Loucy (cell line): ENCODE results near the gene UBN1.
"Not testable (repeated sequence)": the region's sequence is repeated elsewhere in the genome, so short reads cannot be mapped to it uniquely, and the experiment has no call there.

ENCODE experiments used
- H2AFZ ChIP-seq: fragments of 200-600 bp; sonication (generic); 2 replicates; pipeline ENCODE4 v1.6.0; 2016; ENCODE audit warnings: antibody characterized with exemption, mild to moderate bottlenecking, low read length, moderate library complexity
- H3F3A ChIP-seq: fragments of 200-600 bp; 2 replicates; pipeline ENCODE4 v1.6.0; 2016; ENCODE audit warnings: antibody characterized with exemption, low read depth, mild to moderate bottlenecking
- H3K27me3 ChIP-seq: fragments of 200-600 bp; sonication (generic); 2 replicates; pipeline ENCODE4 v1.6.1; 2014; ENCODE audit warnings: low read length, mild to moderate bottlenecking; ENCODE audit not compliant: insufficient read depth, poor library complexity, severe bottlenecking
- H3K36me3 ChIP-seq: fragments of 200-600 bp; sonication (generic); 2 replicates; pipeline ENCODE4 v1.6.1; 2016; ENCODE audit warnings: low read length; ENCODE audit not compliant: insufficient read depth
- H3K4me1 ChIP-seq: fragments of 200-600 bp; sonication (generic); 2 replicates; pipeline ENCODE4 v1.5.1; 2014; ENCODE audit warnings: low read length, mild to moderate bottlenecking; ENCODE audit not compliant: insufficient read depth, poor library complexity, severe bottlenecking
- H3K4me2 ChIP-seq: fragments of 200-600 bp; sonication (generic); 2 replicates; pipeline ENCODE4 v1.6.0; 2014; ENCODE audit warnings: antibody characterized with exemption, low read length, low read depth, mild to moderate bottlenecking; ENCODE audit not compliant: poor library complexity, severe bottlenecking
- H3K4me3 ChIP-seq: fragments of 200-600 bp; sonication (generic); 2 replicates; pipeline ENCODE4 v1.5.1; 2014; ENCODE audit warnings: low read length, mild to moderate bottlenecking, mixed read lengths; ENCODE audit not compliant: poor library complexity, severe bottlenecking
- H3K79me2 ChIP-seq: fragments of 200-600 bp; sonication (generic); 2 replicates; pipeline ENCODE4 v1.6.1; 2014; ENCODE audit warnings: low read length; ENCODE audit not compliant: insufficient read depth
- H3K9ac ChIP-seq: fragments of 200-600 bp; sonication (generic); 2 replicates; pipeline ENCODE4 v1.6.0; 2014; ENCODE audit warnings: mild to moderate bottlenecking, low read depth, low read length, moderate library complexity; ENCODE audit not compliant: poor library complexity, severe bottlenecking
- H3K9me2 ChIP-seq: fragments of 200-600 bp; sonication (generic); replicated peaks from 2 replicates; pipeline ENCODE4 v1.6.1; 2016; ENCODE audit warnings: low read depth, low read length, mixed read lengths
- H3K9me3 ChIP-seq: fragments of 200-600 bp; sonication (generic); 2 replicates; pipeline ENCODE4 v1.6.1; 2014; ENCODE audit warnings: mild to moderate bottlenecking, antibody characterized with exemption, low read length, low read depth; ENCODE audit not compliant: insufficient read depth
- H4K20me1 ChIP-seq: fragments of 200-600 bp; sonication (generic); 2 replicates; pipeline ENCODE4 v1.6.0; 2014; ENCODE audit warnings: antibody characterized with exemption, low read length, mild to moderate bottlenecking; ENCODE audit not compliant: insufficient read depth, poor library complexity, severe bottlenecking
- EZH2phosphoT487 ChIP-seq: fragments of 200-600 bp; IDR thresholded peaks from 2 replicates; pipeline ENCODE4 v1.6.1; 2018; ENCODE audit warnings: antibody characterized with exemption, mild to moderate bottlenecking, moderate library complexity, borderline replicate concordance
- TF ChIP-seq, protein P1 (sequence below): fragments of 200-600 bp; sonication (generic); conservative IDR thresholded peaks from 2 replicates; pipeline ENCODE4 v1.5.1; 2014; ENCODE audit warnings: mild to moderate bottlenecking, antibody characterized with exemption, low read length

The UBN1 gene

DNA sequence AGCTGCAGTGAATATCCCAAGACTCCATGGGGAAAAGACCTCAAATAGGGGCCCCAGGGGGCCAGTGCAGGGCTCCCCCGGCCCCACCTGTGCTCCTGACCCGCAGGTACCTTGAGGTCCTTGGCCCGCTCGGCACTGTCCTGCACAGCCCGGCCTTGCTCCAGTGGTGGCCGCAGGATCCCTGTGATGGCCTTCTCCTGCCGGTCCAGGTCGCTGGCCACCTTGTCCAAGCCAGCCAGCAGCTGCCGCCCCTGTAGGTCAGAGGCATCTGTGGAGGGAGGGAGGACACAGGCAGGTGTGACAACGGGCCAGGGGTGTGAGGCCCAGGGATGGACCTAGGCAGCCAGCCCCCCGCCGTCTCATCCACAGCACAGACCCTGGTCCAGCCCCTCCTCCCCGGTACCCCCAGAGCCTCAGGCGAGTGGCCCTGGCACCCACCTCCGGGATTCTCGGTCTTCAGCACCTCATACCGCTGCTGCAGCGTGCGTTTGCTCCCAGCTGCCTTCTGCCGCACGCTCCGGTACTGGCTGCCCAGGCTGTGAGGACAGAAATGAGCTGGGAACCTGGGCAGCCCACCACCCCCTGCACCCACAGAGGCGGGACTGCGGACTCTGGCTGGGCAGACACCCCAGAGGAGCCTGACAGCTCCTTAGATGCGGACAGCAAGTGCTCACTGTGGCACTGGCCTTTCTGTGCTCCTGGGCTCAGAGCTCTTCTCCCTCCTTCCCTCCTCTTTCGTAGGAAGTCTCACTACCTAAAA lies 46.0 kb downstream of the UBN1 start:
- Histone ChIP-seq H2AFZ (no peak overlapping the region), H3K27me3 (no peaks in the 10 kb centered on the region), H3K9ac (no peak overlapping the region), H3K4me3 (no peak overlapping the region), H3K9me2 (no peaks in the 10 kb centered on the region), H3K4me1 (no peaks in the 10 kb centered on the region), H3K9me3 (no peaks in the 10 kb centered on the region), H3K4me2 (no peak overlapping the region), H3F3A (no peaks in the 10 kb centered on the region), H3K79me2 (no peaks in the 10 kb centered on the region), H4K20me1 (no peaks in the 10 kb centered on the region), H3K36me3 (no peaks in the 10 kb centered on the region)
- TF ChIP-seq, protein P1, sequence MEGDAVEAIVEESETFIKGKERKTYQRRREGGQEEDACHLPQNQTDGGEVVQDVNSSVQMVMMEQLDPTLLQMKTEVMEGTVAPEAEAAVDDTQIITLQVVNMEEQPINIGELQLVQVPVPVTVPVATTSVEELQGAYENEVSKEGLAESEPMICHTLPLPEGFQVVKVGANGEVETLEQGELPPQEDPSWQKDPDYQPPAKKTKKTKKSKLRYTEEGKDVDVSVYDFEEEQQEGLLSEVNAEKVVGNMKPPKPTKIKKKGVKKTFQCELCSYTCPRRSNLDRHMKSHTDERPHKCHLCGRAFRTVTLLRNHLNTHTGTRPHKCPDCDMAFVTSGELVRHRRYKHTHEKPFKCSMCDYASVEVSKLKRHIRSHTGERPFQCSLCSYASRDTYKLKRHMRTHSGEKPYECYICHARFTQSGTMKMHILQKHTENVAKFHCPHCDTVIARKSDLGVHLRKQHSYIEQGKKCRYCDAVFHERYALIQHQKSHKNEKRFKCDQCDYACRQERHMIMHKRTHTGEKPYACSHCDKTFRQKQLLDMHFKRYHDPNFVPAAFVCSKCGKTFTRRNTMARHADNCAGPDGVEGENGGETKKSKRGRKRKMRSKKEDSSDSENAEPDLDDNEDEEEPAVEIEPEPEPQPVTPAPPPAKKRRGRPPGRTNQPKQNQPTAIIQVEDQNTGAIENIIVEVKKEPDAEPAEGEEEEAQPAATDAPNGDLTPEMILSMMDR: no peak
- TF ChIP-seq EZH2phosphoT487: no peak

DNA sequence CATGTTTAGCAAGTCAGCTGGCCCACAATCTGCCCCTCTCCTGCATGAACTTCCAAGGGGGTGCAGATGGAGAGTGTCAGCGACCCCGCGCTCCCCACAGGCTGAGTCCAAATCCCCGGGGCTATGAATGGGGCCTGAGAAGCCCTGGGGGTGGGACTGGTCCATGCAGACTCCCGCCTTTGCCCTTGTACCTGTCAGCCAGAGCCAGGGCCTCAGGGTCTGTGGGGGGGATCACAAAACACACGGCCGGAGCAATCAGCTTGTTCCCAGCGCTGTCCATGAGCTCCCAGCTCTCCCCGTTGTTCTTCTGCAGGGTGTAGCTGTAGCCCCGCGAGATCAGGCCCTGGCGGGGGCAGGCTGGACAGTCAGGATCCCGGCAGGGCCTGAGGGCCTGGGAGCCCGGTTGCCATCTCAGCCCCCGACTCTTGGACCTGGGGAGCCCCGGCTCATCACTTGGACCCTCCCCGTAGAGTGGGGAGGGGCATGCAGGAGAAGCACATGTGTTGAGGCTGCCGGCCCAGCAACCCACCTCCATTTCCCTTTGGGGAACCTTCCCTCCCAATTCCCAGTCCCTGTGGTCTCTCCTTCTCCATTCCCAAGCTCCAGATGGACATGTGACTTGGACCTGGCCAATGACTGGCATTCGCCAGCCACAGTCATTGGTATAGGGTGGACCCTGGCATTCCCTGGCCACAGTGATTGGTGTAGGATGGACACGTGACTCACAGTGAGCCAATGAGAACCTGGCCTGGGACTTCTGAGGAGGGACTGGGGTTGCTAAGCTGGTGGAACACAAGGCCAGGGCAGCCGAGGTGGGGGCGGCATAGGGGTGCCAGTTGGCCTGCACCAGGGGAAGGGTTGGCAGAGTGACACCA lies 47.2 kb downstream of the UBN1 start:
- H4K20me1 ChIP-seq: no peaks in the 10 kb centered on the region
- H2AFZ ChIP-seq: no peak overlapping the region
- no peaks in the 10 kb centered on the region for H3K79me2 ChIP-seq
- H3K36me3 ChIP-seq: no peaks in the 10 kb centered on the region
- TF ChIP-seq, protein P1: no peak
- TF ChIP-seq EZH2phosphoT487: no peak
- no peak overlapping the region for H3K9ac ChIP-seq
- no peak overlapping the region for H3K4me2 ChIP-seq
- no peak overlapping the region for H3K4me3 ChIP-seq
- H3F3A ChIP-seq: no peaks in the 10 kb centered on the region
- H3K4me1 ChIP-seq: no peaks in the 10 kb centered on the region
- H3K9me2 ChIP-seq: no peaks in the 10 kb centered on the region
- no peaks in the 10 kb centered on the region for H3K9me3 ChIP-seq
- no peaks in the 10 kb centered on the region for H3K27me3 ChIP-seq

DNA sequence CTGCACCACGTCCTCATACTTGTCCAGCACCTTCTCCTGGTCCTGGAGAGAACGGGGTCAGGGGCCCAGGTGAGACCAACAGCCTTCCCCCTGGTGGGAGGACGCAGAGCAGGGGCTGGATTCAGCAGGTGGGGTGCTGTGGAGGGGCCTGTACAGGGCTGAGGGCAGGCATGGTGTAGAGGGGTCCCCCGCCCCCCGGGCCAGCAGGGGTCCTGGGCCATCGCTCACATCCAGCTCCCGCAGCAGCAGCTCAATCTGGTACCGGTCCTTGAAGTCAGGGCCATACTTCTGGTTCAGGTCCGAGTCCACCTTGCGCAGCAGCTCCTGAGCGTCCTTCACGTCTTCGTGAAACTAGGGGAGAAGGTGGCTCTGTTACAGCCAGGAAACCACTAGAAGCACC lies 48.1 kb downstream of the UBN1 start:
- no peaks in the 10 kb centered on the region for H3F3A ChIP-seq
- H3K9me2 ChIP-seq: no peaks in the 10 kb centered on the region
- H3K79me2 ChIP-seq: no peaks in the 10 kb centered on the region
- TF ChIP-seq, protein P1: no peak
- no peaks in the 10 kb centered on the region for H4K20me1 ChIP-seq
- no peaks in the 10 kb centered on the region for H3K9me3 ChIP-seq
- no peak overlapping the region for H3K4me2 ChIP-seq
- no peaks in the 10 kb centered on the region for H3K36me3 ChIP-seq
- H2AFZ ChIP-seq: no peak overlapping the region
- no peak overlapping the region for H3K4me3 ChIP-seq
- no peak overlapping the region for H3K9ac ChIP-seq
- no peaks in the 10 kb centered on the region for H3K4me1 ChIP-seq
- no peaks in the 10 kb centered on the region for H3K27me3 ChIP-seq

DNA sequence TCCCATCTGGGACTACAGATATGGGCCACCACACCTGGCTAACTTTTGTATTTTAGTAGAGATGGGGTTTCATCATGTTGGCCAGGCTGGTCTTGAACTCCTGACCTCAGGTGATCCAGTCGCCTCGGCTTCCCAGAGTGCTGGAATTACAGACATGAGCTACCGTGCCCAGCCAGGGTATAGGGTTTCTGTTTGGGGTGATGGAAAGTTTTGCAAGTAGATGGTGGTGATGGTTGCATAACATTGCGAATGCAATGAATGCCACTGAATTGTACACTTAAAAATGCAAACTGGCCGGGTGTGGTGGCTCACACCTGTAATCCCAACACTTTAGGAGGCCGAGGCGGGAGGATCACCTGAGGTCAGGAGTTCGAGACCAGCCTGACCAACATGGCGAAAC lies 49.5 kb downstream of the UBN1 start:
- not testable (repeated sequence) for H3K9me2 ChIP-seq, H2AFZ ChIP-seq, H3K4me3 ChIP-seq, H3K79me2 ChIP-seq, H4K20me1 ChIP-seq, H3K4me1 ChIP-seq, H3K36me3 ChIP-seq, H3K27me3 ChIP-seq, H3K4me2 ChIP-seq, H3F3A ChIP-seq, H3K9ac ChIP-seq, H3K9me3 ChIP-seq
